Upper lobe of left lung (tissue), 6 donors: ENCODE data around the gene ZDHHC8. TPM values are rescaled to one million over a fixed set of nuclear protein-coding genes. Genes with fewer than 3 reads are reported as not detected.

ENCODE experiments used
- ATAC-seq, 2 donors: fragments of 200-7000 bp; cut with Tn5 transposase; one replicate each; pipeline ENCODE4 v1.9.1; 2022; ENCODE audit warnings: mild to moderate bottlenecking in 2 of 2, moderate library complexity in 2 of 2; ENCODE audit not compliant: low FRiP score in 2 of 2
- DNase-seq, 2 donors: peaks; one replicate each; pipeline ENCODE4 v3.0.0-alpha.2; 2019 to 2020
- H3K27ac ChIP-seq, 4 donors: fragments of 200-600 bp; sonication (generic); one replicate each; pipeline ENCODE4 v1.5.1; 2016 to 2019
- H3K27me3 ChIP-seq, 4 donors: fragments of 200-600 bp; sonication (generic); one replicate each; pipeline ENCODE4 v1.5.1; 2017 to 2019
- H3K36me3 ChIP-seq, 4 donors: fragments of 200-600 bp; sonication (generic); one replicate each; pipeline ENCODE4 v1.5.1; 2016 to 2019
- H3K4me1 ChIP-seq, 4 donors: fragments of 200-600 bp; sonication (generic); one replicate each; pipeline ENCODE4 v1.5.1; 2018 to 2019
- H3K4me3 ChIP-seq, 4 donors: fragments of 200-600 bp; sonication (generic); one replicate each; pipeline ENCODE4 v1.5.1; 2017 to 2019; ENCODE audit warnings: mild to moderate bottlenecking in 2 of 4, moderate library complexity in 1 of 4
- H3K9me3 ChIP-seq, 4 donors: fragments of 200-600 bp; sonication (generic); one replicate each; pipeline ENCODE4 v1.5.1; 2018 to 2019
- EP300 ChIP-seq, 4 donors: sonication (generic); formaldehyde crosslinking; IDR thresholded peaks; one replicate each; pipeline ENCODE4 v1.5.1; 2017; ENCODE audit warnings: antibody characterized with exemption in 4 of 4, control low read depth in 2 of 4
- POLR2A ChIP-seq, 4 donors: fragments of 450-650 bp; IDR thresholded peaks; one replicate each; pipeline ENCODE4 v1.5.1; 2016 to 2017; ENCODE audit warnings: antibody characterized with exemption in 4 of 4, mild to moderate bottlenecking in 2 of 4
- POLR2AphosphoS5 ChIP-seq, 2 donors: sonication (generic); formaldehyde crosslinking; IDR thresholded peaks; one replicate each; pipeline ENCODE4 v1.5.1; 2017; ENCODE audit warnings: antibody characterized with exemption in 2 of 2
- WGBS, 2 donors: methylation state at CpG; one replicate each; pipeline ENCODE4 v1.1.5; 2017 to 2018; 5-methylcytosine and 5-hydroxymethylcytosine counted together
- total RNA-seq, 6 donors: library from RNA; depleted of rRNA in 4 of 6; stranded (reverse); fragments of >200 nt in 4 of 6; gene quantifications; one replicate each; pipeline versions ENCODE4 v1.1.0 to v1.2.1, GENCODE V29; 2016 to 2021
- TF ChIP-seq, protein P1 (sequence below), 6 experiments: fragments of 450-650 bp in 4 of 6; fragments of 200-600 bp in 2 of 6; sonication (generic) in 2 of 6; IDR thresholded peaks; one replicate each; pipeline ENCODE4 v1.5.1; 2016 to 2019; ENCODE audit warnings: antibody characterized with exemption in 6 of 6
- donor health status: DM: no; HTN: no; CAD: no; lungs with moderate emphysema.
- donor health status: DM: no; HTN: yes; CAD: no; lungs with severe emphysema.

The ZDHHC8 gene
- total RNA-seq, 6 donors from 2014 or later = 19.5 to 87.1 (median 63.9) TPM

GRCh38 chr22:20116951-20117632, 14.5 kb upstream of the ZDHHC8 start, which contains the start of gene TRMT2A:
TSS of gene TRMT2A (minus strand) at chr22:20117226. CDS start at chr22:20116906, 320 bp downstream.
- Histone ChIP-seq H3K27ac (peak within 1 kb of the TSS; percentile 84 to 91 (median 87)), H3K4me1 (peaks cover 24 to 36% (median 35%) of the 10 kb centered on the region in 4 donors), H3K9me3 (no peaks in the 10 kb centered on the region), H3K27me3 (no peaks in the 10 kb centered on the region), H3K4me3 (peak within 1 kb of the TSS; percentile 90 to 98 (median 92)), H3K36me3 (peaks cover 9 to 70% (median 45%) of the 10 kb centered on the region in 4 donors)
- 0 to 7% methylated on average over 6 to 55 of the region's 88 CpGs for WGBS, 2 donors
- ATAC-seq (peak; percentile 94 to 96), DNase-seq (peak; percentile 97 to 99)
- TF ChIP-seq POLR2AphosphoS5 (IDR thresholded peaks at IDR 0.05) (peak; percentile 77 to 92), EP300 (IDR thresholded peaks at IDR 0.05) (peak in 1 of 4 donors; percentile 60), POLR2A (IDR thresholded peaks at IDR 0.05) (peak in 2 of 4 donors; percentile 41 to 75)
- TF ChIP-seq, protein P1, sequence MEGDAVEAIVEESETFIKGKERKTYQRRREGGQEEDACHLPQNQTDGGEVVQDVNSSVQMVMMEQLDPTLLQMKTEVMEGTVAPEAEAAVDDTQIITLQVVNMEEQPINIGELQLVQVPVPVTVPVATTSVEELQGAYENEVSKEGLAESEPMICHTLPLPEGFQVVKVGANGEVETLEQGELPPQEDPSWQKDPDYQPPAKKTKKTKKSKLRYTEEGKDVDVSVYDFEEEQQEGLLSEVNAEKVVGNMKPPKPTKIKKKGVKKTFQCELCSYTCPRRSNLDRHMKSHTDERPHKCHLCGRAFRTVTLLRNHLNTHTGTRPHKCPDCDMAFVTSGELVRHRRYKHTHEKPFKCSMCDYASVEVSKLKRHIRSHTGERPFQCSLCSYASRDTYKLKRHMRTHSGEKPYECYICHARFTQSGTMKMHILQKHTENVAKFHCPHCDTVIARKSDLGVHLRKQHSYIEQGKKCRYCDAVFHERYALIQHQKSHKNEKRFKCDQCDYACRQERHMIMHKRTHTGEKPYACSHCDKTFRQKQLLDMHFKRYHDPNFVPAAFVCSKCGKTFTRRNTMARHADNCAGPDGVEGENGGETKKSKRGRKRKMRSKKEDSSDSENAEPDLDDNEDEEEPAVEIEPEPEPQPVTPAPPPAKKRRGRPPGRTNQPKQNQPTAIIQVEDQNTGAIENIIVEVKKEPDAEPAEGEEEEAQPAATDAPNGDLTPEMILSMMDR (IDR thresholded peaks at IDR 0.05) = peak in 4 of 6 experiments; percentile 22 to 54 (median 40)

- ATAC-seq (no peak), DNase-seq (no peak)
- H3K36me3 ChIP-seq = peaks cover 9 to 67% (median 42%) of the 10 kb centered on the region in 4 donors
- peak overlapping the region; percentile 84 to 91 (median 87) for H3K27ac ChIP-seq
- peaks cover 24 to 39% (median 35%) of the 10 kb centered on the region in 4 donors for H3K4me1 ChIP-seq
- 0 to 1% methylated on average over 17 to 32 of the region's 66 CpGs for WGBS, 2 donors
- TF ChIP-seq, protein P1 (IDR thresholded peaks at IDR 0.05) = no peak
- TF ChIP-seq EP300 (IDR thresholded peaks at IDR 0.05) = no peak
- no peak for TF ChIP-seq POLR2AphosphoS5 (IDR thresholded peaks at IDR 0.05)
- no peak for TF ChIP-seq POLR2A (IDR thresholded peaks at IDR 0.05)
- H3K9me3 ChIP-seq = no peaks in the 10 kb centered on the region
- no peaks in the 10 kb centered on the region for H3K27me3 ChIP-seq
- H3K4me3 ChIP-seq = peak overlapping the region; percentile 90 to 98 (median 92)
Measured at GRCh38 chr22:20117633-20118299, 13.8 kb upstream of the ZDHHC8 start.

- TF ChIP-seq POLR2AphosphoS5 (IDR thresholded peaks at IDR 0.05) = no peak
- TF ChIP-seq POLR2A (IDR thresholded peaks at IDR 0.05) = no peak
- TF ChIP-seq, protein P1 (IDR thresholded peaks at IDR 0.05) = no peak
- TF ChIP-seq EP300 (IDR thresholded peaks at IDR 0.05) = no peak
- peak overlapping the region; percentile 84 to 91 (median 87) for H3K27ac ChIP-seq
- no peak for DNase-seq
Measured at GRCh38 chr22:20118300-20119020, 13.1 kb upstream of the ZDHHC8 start.

DNA sequence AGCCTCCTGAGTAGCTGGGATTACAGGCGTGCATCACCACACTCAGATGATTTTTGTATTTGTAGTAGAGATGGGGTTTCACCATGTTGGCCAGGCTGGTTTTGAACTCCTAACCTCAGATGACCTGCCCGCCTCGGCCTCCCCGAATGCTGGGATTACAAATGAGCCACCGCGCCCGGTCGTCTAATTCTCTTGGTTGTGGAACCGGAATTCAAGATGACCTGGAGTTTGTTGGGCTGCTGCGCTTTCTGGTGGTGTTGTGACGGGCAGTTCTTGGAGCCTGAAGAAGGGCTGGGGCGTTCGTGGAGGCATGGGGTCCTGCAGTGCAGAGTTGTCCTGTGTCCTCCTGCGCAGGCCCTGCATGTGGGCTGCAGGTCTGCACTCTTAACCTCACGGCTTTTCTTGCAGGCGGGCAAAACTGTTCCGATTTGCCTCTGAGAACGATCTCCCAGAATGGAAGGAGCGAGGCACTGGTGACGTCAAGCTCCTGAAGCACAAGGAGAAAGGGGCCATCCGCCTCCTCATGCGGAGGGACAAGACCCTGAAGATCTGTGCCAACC, 9.7 kb upstream of the ZDHHC8 start:
- no peak overlapping the region for H3K27ac ChIP-seq
- no peak for TF ChIP-seq POLR2A (IDR thresholded peaks at IDR 0.05)
- TF ChIP-seq EP300 (IDR thresholded peaks at IDR 0.05) = no peak
- TF ChIP-seq, protein P1 (IDR thresholded peaks at IDR 0.05) = no peak
- TF ChIP-seq POLR2AphosphoS5 (IDR thresholded peaks at IDR 0.05) = no peak
- DNase-seq (peak in 1 of 2 donors; percentile 27), ATAC-seq (no peak)
- WGBS, 2 donors = 95 to 96% methylated on average over 20 to 22 of the region's 22 CpGs
- H3K36me3 ChIP-seq = peaks cover 6 to 71% (median 55%) of the 10 kb centered on the region in 4 donors
- H3K9me3 ChIP-seq = no peaks in the 10 kb centered on the region
- H3K4me1 ChIP-seq = peaks cover 12 to 24% (median 20%) of the 10 kb centered on the region in 4 donors
- no peak overlapping the region for H3K4me3 ChIP-seq
- H3K27me3 ChIP-seq = no peaks in the 10 kb centered on the region

More at GRCh38 chr22:20118300-20119020, 13.1 kb upstream of the ZDHHC8 start:
- peaks cover 9 to 62% (median 37%) of the 10 kb centered on the region in 4 donors for H3K36me3 ChIP-seq
- 19 to 22% methylated on average over 7 to 8 of the region's 8 CpGs for WGBS, 2 donors
- peak overlapping the region; percentile 90 to 98 (median 92) for H3K4me3 ChIP-seq
- H3K4me1 ChIP-seq = peaks cover 24 to 39% (median 35%) of the 10 kb centered on the region in 4 donors
- ATAC-seq = no peak
- no peaks in the 10 kb centered on the region for H3K9me3 ChIP-seq
- H3K27me3 ChIP-seq = no peaks in the 10 kb centered on the region
